ENCODE data around the gene PPP1R18. TPM values are rescaled to one million over a fixed set of nuclear protein-coding genes. Genes with fewer than 3 reads are reported as not detected.

The PPP1R18 gene
- total and polyA plus RNA-seq, 9 of the 15 experiments (the other 6 are each of a cell fraction or from before 2014, with no cell fraction given) = 12.0 to 99.2 (median 42.6) TPM

- TF ChIP-seq, protein P1, sequence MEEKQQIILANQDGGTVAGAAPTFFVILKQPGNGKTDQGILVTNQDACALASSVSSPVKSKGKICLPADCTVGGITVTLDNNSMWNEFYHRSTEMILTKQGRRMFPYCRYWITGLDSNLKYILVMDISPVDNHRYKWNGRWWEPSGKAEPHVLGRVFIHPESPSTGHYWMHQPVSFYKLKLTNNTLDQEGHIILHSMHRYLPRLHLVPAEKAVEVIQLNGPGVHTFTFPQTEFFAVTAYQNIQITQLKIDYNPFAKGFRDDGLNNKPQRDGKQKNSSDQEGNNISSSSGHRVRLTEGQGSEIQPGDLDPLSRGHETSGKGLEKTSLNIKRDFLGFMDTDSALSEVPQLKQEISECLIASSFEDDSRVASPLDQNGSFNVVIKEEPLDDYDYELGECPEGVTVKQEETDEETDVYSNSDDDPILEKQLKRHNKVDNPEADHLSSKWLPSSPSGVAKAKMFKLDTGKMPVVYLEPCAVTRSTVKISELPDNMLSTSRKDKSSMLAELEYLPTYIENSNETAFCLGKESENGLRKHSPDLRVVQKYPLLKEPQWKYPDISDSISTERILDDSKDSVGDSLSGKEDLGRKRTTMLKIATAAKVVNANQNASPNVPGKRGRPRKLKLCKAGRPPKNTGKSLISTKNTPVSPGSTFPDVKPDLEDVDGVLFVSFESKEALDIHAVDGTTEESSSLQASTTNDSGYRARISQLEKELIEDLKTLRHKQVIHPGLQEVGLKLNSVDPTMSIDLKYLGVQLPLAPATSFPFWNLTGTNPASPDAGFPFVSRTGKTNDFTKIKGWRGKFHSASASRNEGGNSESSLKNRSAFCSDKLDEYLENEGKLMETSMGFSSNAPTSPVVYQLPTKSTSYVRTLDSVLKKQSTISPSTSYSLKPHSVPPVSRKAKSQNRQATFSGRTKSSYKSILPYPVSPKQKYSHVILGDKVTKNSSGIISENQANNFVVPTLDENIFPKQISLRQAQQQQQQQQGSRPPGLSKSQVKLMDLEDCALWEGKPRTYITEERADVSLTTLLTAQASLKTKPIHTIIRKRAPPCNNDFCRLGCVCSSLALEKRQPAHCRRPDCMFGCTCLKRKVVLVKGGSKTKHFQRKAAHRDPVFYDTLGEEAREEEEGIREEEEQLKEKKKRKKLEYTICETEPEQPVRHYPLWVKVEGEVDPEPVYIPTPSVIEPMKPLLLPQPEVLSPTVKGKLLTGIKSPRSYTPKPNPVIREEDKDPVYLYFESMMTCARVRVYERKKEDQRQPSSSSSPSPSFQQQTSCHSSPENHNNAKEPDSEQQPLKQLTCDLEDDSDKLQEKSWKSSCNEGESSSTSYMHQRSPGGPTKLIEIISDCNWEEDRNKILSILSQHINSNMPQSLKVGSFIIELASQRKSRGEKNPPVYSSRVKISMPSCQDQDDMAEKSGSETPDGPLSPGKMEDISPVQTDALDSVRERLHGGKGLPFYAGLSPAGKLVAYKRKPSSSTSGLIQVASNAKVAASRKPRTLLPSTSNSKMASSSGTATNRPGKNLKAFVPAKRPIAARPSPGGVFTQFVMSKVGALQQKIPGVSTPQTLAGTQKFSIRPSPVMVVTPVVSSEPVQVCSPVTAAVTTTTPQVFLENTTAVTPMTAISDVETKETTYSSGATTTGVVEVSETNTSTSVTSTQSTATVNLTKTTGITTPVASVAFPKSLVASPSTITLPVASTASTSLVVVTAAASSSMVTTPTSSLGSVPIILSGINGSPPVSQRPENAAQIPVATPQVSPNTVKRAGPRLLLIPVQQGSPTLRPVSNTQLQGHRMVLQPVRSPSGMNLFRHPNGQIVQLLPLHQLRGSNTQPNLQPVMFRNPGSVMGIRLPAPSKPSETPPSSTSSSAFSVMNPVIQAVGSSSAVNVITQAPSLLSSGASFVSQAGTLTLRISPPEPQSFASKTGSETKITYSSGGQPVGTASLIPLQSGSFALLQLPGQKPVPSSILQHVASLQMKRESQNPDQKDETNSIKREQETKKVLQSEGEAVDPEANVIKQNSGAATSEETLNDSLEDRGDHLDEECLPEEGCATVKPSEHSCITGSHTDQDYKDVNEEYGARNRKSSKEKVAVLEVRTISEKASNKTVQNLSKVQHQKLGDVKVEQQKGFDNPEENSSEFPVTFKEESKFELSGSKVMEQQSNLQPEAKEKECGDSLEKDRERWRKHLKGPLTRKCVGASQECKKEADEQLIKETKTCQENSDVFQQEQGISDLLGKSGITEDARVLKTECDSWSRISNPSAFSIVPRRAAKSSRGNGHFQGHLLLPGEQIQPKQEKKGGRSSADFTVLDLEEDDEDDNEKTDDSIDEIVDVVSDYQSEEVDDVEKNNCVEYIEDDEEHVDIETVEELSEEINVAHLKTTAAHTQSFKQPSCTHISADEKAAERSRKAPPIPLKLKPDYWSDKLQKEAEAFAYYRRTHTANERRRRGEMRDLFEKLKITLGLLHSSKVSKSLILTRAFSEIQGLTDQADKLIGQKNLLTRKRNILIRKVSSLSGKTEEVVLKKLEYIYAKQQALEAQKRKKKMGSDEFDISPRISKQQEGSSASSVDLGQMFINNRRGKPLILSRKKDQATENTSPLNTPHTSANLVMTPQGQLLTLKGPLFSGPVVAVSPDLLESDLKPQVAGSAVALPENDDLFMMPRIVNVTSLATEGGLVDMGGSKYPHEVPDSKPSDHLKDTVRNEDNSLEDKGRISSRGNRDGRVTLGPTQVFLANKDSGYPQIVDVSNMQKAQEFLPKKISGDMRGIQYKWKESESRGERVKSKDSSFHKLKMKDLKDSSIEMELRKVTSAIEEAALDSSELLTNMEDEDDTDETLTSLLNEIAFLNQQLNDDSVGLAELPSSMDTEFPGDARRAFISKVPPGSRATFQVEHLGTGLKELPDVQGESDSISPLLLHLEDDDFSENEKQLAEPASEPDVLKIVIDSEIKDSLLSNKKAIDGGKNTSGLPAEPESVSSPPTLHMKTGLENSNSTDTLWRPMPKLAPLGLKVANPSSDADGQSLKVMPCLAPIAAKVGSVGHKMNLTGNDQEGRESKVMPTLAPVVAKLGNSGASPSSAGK (IDR thresholded peaks at IDR 0.05) = no peak
- TF ChIP-seq CBX1 (IDR thresholded peaks at IDR 0.05; ENCODE audit: low read depth) = no peak
- TF ChIP-seq YY1 (IDR thresholded peaks at IDR 0.05; ENCODE audit: borderline replicate concordance in 1 of 3, control insufficient read depth in 1 of 3, extremely low read depth in 1 of 3, insufficient read depth in 3 of 3, insufficient read length in 1 of 3, insufficient replicate concordance in 2 of 3, low read depth in 1 of 3, low read length in 2 of 3) = no peak
- no peak for TF ChIP-seq ZNF384 (IDR thresholded peaks at IDR 0.05; ENCODE audit: low read depth, low read length)
- TF ChIP-seq GTF2E2 (tag; IDR thresholded peaks at IDR 0.05) = no peak
Observed at GRCh38 chr6:30655743-30656094, 30.7 kb downstream of the PPP1R18 start (continued).
